Heart left ventricle (tissue), 13 donors: ENCODE results near the gene TRIM9.

Experiments used
- POLR2A ChIP-seq, 2 donors: fragments of 450-650 bp; IDR thresholded peaks; one replicate each; pipeline ENCODE4 v1.6.1; 2017; ENCODE audit warnings: antibody characterized with exemption in 2 of 2, mild to moderate bottlenecking in 2 of 2, moderate library complexity in 2 of 2
- TF ChIP-seq, protein P1 (sequence below), 12 donors: fragments of 200-600 bp; sonication (generic) in 4 of 12; IDR thresholded peaks; one replicate each; pipeline versions ENCODE4 v1.5.0 to v1.8.0; 2018 to 2022; ENCODE audit warnings: antibody characterized with exemption in 12 of 12, mild to moderate bottlenecking in 5 of 12
- donor health status: ischemic (EF 13 %, LVEDD 7.1; RV severe dilation, severe dysfunction).
- donor health status: DM: no; HTN: yes; CAD: no.
- donor health status: DM: no; HTN: no; CAD: no.
- donor health status: ischemic (EF 25% LVEDD 6.9; RV normal size, moderate dysfunction).
- donor health status: ischemic (EF 25% LVEDD 5.7; RV mildly dilated, moderate dysfunction).
- donor health status: ischemic (EF 35%, LVEDD 5.7; RV mildly dilated, moderate dysfunction).
- donor health status: nonischemic (EF 11% LVEDD 7.7; RV severe dilation, severe dysfunction).
- donor health status: DM: yes; HTN: yes; CAD: no.
- donor health status: PGD.
- donor health status: ischemic (EF 29% LVEDD 5.4; RV normal size, mild dysfunction).
- donor health status: nonischemic (EF 23%, LVEDD 6.1; RV moderate dilation, normal function).

DNA sequence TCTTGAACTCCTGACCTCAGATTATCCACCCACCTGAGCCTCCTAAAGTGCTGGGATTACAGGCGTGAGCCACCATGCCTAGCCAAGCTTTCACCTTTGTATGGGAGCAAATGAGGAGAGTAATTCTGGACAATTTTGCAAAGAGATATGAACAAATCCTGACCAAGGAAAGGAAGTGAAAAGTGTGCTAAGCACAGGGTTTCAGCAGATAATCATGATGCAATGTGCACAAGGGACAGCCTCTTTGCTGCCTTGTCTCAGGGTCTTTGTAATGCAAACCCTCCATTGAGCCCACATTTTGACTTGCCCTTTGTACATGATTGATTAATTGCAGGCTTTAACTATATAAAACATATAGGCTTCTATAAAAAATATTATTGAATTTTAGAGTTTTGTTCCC, 141.4 kb downstream of the TRIM9 start:
- no peak for TF ChIP-seq POLR2A (IDR thresholded peaks at IDR 0.05)
- TF ChIP-seq, protein P1, sequence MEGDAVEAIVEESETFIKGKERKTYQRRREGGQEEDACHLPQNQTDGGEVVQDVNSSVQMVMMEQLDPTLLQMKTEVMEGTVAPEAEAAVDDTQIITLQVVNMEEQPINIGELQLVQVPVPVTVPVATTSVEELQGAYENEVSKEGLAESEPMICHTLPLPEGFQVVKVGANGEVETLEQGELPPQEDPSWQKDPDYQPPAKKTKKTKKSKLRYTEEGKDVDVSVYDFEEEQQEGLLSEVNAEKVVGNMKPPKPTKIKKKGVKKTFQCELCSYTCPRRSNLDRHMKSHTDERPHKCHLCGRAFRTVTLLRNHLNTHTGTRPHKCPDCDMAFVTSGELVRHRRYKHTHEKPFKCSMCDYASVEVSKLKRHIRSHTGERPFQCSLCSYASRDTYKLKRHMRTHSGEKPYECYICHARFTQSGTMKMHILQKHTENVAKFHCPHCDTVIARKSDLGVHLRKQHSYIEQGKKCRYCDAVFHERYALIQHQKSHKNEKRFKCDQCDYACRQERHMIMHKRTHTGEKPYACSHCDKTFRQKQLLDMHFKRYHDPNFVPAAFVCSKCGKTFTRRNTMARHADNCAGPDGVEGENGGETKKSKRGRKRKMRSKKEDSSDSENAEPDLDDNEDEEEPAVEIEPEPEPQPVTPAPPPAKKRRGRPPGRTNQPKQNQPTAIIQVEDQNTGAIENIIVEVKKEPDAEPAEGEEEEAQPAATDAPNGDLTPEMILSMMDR (IDR thresholded peaks at IDR 0.05): no peak
